GM12874 (cell line): ENCODE measurements around the gene GTF2H1.

ENCODE experiments used
- TF ChIP-seq, protein P1 (sequence below): IDR thresholded peaks from 2 replicates; pipeline ENCODE4 v1.5.1; 2011; ENCODE audit warnings: low read depth, mild to moderate bottlenecking, control low read depth, low read length, moderate library complexity; ENCODE audit not compliant: insufficient read depth

GTF2H1 gene

DNA sequence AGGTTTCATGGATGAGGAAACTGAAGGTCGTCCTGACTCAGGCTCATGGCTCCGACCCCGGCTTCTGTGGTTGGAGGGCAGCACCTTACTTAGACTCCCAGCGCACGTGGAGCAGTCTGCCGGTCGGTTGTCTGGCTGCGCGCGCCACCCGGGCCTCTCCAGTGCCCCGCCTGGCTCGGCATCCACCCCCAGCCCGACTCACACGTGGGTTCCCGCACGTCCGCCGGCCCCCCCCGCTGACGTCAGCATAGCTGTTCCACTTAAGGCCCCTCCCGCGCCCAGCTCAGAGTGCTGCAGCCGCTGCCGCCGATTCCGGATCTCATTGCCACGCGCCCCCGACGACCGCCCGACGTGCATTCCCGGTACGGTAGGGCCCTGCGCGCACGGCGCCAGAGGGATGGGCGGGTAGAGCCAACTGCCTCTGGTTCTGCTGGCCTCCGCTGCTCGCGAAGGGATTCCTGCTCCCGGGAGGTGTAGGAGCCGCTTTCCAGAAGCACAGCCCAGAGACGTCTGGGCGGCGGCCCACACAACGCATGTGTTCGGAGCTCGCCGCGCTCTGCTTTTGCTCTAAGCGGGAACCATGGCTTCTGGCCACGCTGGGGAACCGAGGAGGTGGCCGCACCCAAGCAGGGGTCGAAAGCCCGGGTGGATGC lies 72.0 kb downstream of the GTF2H1 start, which contains the start of gene LDHA:
TSS of gene LDHA (plus strand) at position 289 of the 653 bp plus-strand sequence. CDS start 2,280 bp downstream, outside the sequence.
- TF ChIP-seq, protein P1, sequence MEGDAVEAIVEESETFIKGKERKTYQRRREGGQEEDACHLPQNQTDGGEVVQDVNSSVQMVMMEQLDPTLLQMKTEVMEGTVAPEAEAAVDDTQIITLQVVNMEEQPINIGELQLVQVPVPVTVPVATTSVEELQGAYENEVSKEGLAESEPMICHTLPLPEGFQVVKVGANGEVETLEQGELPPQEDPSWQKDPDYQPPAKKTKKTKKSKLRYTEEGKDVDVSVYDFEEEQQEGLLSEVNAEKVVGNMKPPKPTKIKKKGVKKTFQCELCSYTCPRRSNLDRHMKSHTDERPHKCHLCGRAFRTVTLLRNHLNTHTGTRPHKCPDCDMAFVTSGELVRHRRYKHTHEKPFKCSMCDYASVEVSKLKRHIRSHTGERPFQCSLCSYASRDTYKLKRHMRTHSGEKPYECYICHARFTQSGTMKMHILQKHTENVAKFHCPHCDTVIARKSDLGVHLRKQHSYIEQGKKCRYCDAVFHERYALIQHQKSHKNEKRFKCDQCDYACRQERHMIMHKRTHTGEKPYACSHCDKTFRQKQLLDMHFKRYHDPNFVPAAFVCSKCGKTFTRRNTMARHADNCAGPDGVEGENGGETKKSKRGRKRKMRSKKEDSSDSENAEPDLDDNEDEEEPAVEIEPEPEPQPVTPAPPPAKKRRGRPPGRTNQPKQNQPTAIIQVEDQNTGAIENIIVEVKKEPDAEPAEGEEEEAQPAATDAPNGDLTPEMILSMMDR: no peak

DNA sequence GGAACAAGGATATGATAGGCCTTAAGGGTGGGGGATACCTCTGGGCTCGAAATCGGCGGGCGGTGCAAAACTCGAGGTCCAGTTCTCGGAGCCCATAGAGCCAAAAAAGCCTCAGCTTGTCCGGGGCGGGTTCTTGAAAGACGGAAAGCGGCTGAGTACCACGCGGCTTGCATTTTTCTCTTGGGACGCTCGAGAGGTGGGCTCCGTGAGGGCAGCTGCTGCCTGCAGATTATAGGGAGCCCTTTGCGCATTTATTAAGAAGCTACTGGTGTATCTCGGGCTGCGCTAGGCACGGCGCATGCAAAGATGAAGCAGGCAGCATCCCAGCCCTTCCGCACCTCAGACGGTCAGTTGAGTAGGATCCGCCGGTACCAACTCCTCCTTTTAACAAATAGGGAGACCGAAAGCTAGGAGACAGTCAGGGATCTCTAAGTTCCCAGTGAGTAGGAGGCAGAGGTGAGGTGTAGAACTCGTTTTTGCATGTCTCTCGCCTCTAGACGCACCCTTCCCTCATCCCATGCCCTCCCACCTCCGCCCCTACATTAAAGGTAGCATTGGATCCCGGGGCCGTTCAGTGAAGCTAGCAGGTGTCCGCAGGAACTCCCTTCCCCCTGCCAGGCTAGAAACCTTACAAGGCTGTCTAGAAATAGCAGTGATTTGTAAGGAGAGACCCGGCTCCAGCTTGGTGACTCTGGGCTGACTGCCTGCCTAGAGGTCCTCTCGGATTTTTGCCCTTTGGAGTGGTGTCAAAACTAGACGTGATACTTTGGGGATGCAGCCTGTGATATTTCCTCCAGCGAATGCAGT lies 72.8 kb downstream of the GTF2H1 start:
- TF ChIP-seq, protein P1: no peak

DNA sequence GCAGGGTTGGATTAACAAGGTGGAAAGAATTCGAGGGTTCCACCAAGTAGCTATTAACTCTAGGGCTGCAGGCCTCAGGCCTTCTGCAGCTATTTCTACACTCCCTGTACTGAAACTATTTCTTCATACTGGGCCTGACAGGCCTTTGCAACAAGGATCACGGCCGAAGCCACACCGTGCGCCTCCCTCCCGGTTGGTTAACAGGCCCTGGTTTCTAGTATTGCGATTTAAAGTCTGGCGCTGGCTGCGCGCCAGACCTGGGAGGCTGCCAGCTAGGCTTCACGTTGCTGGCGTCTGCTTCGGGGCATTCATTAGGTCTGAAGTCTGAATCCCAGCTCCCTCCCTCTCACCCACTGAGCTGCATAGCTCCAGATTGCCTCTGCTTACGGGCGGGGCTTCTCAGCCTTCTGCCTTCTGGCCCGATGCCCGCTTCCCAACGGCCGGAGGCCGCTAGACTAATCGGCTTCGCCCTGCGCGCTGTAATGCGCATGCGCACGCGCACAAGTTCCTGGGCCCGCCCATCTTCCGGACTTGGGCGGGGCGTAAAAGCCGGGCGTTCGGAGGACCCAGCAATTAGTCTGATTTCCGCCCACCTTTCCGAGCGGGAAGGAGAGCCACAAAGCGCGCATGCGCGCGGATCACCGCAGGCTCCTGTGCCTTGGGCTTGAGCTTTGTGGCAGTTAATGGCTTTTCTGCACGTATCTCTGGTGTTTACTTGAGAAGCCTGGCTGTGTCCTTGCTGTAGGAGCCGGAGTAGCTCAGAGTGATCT lies 73.6 kb downstream of the GTF2H1 start:
- TF ChIP-seq, protein P1: no peak

DNA sequence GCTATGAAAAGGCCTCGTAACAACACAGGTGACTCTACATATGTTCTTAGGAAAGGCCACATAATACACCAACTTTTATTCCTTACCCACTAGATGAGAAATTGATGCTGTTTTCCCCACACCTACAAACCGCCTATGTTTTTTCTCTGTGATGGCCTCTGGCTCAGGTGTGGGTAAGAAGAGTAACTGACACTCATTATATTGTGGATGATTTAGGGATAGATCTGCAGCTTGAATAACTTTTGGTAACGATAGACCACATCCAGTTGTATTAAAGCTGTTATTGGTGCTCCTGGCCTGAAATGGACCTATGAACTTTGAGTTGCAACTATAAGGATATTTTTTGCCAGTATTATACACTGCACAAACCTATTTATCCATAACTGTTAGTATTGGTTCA lies 75.6 kb downstream of the GTF2H1 start:
- TF ChIP-seq, protein P1: no peak

DNA sequence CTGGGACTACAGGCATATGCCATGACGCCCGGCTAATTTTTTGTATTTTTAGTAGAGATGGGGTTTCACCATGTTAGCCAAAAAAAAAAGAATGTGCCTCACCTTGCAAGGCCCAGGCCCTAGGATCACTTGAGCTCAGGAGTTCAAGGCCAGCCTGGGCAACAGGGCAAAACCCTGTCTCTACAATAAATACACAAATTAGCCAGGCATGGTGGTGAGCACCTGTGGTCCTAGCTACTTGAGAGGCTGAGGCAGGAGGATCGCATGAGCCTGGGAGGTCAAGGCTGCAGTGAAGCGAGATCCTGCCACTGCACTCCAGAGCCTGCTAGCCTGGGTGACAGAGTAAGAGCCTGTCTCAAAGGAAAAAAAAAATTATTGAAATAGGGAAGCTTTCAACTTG lies 81.7 kb downstream of the GTF2H1 start:
- TF ChIP-seq, protein P1: no peak

DNA sequence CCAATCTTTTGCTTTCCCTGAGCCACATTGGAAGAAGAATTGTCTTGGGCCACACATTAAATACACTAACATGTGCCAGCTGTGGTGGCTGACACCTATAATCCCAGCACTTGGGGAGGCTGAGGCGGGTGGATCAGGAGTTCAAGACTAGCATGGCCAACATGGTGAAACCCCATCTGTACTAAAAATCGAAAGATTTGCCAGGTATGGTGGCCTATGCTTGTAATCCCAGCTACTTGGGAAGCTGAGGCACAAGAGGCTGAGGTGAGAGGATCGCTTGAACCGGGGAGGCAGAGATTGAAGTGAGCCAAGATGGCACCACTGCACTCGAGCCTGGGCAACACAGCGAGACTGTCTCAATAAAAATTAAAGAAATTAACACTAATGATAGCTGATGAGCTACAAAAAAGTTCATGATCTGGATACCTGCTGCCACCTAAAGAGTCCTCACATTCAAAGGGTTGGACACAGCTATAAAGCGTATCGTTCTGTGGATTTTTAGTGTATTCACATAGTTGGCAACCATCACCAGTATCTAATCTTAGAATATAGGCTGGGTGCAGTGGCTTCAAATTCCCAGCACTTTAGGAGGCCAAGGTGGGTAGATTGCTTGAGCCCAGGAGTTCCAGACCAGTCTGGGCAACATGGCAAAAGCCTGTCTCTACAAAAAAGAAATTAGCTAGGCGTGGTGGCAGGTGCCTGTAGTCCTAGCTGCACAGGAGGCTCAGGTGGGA lies 86.4 kb downstream of the GTF2H1 start:
- TF ChIP-seq, protein P1: no peak
